GM18873 (cell line): Measurements from ENCODE around the gene DPP10.

Source experiments
- ATAC-seq: cut with Tn5 transposase; IDR thresholded peaks from one replicate; pipeline ENCODE4 v1.9.1; 2021; ENCODE audit warnings: mild to moderate bottlenecking, moderate library complexity, moderate number of reproducible peaks; ENCODE audit not compliant: unreplicated experiment, low FRiP score

The DPP10 gene

GRCh38 chr2:115505331-115505730, 1062.9 kb downstream of the DPP10 start:
- ATAC-seq: no peak

GRCh38 chr2:115520727-115521126, 1078.3 kb downstream of the DPP10 start:
- no peak for ATAC-seq

GRCh38 chr2:115524452-115524851, 1082.0 kb downstream of the DPP10 start:
- no peak for ATAC-seq

DNA sequence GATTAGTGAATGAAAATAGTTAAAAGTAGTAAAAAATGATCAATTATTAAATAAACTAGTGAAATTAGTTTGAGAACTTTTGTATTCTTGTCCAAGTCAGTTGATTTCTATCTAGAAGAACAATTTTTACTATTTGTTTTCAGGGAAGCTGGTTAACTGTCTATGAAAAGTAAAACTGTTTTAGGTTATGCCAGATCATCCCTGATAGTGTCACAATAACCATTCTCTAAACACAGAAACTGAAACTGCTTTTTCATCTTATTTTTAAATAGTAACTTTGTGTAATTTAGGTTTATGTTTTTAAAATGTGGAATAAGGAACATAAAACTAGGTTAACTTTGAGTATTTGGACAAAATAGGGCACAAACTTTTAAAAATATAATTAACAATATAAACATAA, 1087.2 kb downstream of the DPP10 start:
- ATAC-seq: no peak

DNA sequence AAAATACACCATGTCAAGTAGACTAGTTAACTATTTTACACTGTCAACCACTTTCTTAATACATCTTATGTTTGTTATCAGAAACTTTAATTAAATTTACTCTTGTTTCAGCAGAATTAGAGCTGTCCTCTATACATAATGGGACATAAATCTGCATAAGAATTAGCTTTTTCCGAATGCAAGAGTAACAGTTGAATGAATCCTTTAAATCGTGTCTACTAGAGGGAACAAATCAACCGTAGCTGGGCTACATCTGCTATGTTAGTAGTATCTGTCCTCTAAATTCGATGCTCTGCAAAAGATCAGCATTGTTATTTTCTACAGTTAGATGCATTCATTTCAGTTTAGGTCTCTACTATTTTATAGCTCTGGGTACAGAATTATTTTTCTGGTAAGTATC, 1090.6 kb downstream of the DPP10 start:
- no peak for ATAC-seq

DNA sequence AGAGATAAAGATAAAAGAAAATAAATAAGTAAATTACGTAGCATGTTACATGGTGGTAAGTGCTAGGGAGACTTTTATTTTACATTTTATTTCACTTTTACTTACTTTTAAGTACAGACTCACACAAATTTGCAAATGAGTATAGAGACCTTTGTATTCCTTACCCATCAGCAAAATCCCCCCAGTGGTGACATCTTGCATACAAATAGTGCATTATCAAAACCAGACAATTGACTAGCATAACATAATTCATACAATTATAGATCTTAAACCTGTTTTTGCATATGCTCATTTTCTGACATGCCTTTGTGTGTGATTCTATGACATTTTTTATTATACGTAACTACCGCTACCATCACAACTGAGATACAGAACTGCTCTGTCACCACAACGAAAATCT, 1099.4 kb downstream of the DPP10 start:
- ATAC-seq: no peak

GRCh38 chr2:115542331-115542730, 1099.9 kb downstream of the DPP10 start:
- ATAC-seq: no peak

DNA sequence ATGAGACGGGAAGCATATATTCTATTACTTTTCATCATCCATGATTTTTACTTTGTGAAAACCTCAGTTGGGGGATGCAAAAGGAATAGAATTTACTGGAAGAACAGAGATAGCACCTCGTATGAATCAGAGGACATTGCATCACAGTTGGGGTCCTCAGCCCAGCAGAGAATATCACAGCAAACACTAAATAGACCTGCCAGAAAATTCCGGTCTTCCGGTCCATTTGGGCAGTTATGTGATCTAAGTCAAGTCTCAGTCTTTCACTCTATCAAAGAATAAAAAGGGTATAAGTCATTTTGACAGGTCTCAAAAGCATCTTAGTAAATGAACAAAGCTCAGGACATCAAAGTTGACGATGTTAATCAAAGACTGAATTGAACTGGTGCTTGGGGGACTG, 1100.6 kb downstream of the DPP10 start:
- no peak for ATAC-seq

GRCh38 chr2:115543461-115543860, 1101.0 kb downstream of the DPP10 start:
- ATAC-seq: no peak

- ATAC-seq: no peak
Measured at GRCh38 chr2:115549611-115550130, 1107.2 kb downstream of the DPP10 start.

GRCh38 chr2:115552726-115553125, 1110.3 kb downstream of the DPP10 start:
- ATAC-seq: no peak

GRCh38 chr2:115554153-115554552, 1111.7 kb downstream of the DPP10 start:
- ATAC-seq: no peak

DNA sequence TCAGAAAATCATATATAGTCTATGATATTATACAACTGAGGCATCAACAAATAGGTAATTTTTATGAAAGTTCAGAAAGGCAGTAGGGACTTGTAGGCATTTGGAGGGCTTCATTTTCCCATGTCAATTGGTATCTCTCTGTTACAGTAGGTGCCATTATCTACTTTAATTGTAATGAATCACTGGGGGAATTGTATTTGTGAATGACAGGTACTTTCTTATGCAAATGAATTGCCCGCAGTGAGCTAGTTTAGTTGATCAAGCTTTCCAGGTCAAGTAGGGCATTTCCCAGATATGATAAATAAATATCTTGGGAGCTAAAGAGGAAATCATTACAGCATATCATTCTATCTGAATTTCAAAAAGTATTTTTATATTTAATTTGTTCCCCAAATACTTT, 1116.3 kb downstream of the DPP10 start:
- ATAC-seq: no peak

- ATAC-seq: no peak
Measured at GRCh38 chr2:115560666-115561065, 1118.2 kb downstream of the DPP10 start.

- ATAC-seq: no peak
Measured at GRCh38 chr2:115568643-115569042, 1126.2 kb downstream of the DPP10 start.

GRCh38 chr2:115569547-115569946, 1127.1 kb downstream of the DPP10 start:
- ATAC-seq: no peak

- ATAC-seq: no peak
Measured at GRCh38 chr2:115572746-115573145, 1130.3 kb downstream of the DPP10 start.

DNA sequence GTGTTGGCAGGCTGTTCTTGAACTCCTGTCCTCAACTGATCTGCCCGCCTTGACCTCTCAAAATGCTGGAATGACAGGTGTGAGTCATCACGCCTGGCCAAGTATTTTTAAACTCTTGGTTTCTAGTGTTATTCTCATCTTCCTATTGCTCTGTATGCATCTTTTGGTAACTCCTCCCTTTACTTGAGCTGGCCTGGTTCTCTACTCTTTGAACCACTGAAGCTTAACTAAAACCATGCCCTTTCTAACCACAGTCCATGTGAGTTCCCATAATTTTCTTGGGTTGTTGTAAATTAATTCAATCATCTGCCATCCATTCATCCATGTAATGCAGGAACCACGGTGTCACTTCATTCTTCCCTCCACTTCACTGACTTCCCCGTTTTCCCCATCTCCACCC, 1131.3 kb downstream of the DPP10 start:
- no peak for ATAC-seq

GRCh38 chr2:115574667-115575066, 1132.2 kb downstream of the DPP10 start:
- ATAC-seq: no peak

GRCh38 chr2:115580784-115581183, 1138.3 kb downstream of the DPP10 start:
- ATAC-seq: no peak

DNA sequence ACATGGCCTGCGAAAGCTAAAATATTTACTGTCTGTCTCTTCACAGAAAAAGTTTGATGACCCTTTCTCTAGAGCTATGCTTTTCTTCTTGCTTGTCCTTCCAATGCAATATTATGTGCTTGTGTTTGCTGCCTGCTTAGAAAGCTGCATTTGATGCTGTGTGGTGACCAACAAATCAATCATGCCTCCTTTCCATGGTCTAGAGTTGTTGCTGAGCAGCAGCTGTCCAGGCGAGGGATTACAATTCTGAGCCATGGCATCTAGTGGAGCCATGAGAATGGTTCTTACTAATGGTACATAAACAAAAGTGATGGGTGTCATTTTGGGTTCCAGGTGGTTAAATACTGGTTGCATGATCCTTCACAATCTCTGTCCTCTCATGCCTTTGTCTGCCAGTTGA, 1142.1 kb downstream of the DPP10 start:
- no peak for ATAC-seq

DNA sequence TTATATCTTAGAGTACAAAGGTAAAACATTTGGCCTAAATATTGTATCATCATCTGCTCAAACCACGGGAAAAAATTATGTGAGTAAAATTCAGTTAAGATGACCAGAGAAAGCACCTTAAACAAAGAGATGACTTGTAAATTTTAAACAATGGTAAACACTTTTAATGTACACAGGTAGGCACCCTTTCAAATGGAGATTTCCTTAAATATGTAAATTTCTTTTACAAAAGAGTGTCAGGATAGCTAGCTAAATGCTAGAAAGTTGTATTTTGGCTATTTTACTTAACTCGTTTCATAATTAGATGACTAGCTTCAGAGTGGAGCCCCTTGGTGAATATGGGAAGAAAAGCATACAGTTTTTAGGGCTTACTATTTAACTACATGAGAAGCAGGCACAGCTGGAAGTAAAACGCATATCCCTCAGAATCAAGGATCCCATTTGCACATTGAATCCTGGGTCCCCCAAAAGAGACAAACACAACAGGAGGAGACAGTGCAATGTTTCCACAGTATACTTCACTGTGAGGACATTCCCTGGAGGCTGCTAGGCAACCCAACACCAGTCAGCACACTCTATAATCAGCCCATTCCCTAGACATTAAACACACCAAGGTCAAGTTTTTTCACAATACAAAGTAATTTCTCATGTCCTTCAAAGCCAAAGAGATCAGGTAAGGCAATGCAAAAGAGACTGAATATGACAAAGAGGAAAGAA, 1154.4 kb downstream of the DPP10 start:
- ATAC-seq: no peak

DNA sequence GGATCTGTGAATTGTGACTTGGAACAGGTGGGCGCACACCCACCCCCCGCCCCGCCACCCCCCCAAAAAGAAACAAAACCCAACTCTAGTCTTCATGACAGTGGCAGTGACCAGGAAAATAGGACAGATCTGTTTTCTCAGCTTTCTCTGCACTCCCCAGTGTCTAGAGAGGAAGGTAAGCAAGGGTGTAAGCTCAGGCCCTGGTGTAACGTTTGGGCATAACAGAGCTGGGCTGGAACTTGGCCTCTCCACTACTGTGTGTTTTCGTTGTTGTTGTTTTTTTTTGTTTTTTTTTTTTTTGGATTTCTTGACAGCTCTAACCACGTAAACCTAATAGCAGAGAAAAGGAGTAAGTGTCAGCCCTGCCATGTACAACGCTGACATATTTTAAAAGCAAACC, 1160.8 kb downstream of the DPP10 start:
- no peak for ATAC-seq
